Measurements from ENCODE around the gene DOCK1.

The DOCK1 gene

GRCh38 chr10:127190427-127190826 lies 285.2 kb downstream of the DOCK1 start:
- H3K79me2 ChIP-seq (ENCODE audit: control insufficient read depth, insufficient read depth, low read length, poor library complexity) = no peaks in the 10 kb centered on the region
- WGBS (ENCODE audit: extremely low coverage, insufficient coverage, insufficient read length) = no CpG with 5 or more reads among the region's 5 CpGs

GRCh38 chr10:127193125-127193524 lies 287.9 kb downstream of the DOCK1 start:
- H3K9ac ChIP-seq (ENCODE audit: low read length) = no peak overlapping the region
- no peak overlapping the region for H3K4me2 ChIP-seq (ENCODE audit: low read length)
- H3K79me2 ChIP-seq (ENCODE audit: control insufficient read depth, insufficient read depth, low read length, poor library complexity) = no peaks in the 10 kb centered on the region
- H3K9me3 ChIP-seq (ENCODE audit: insufficient read depth, low read depth, low read length) = no peaks in the 10 kb centered on the region
- DNase-seq = no peak
- H3K27ac ChIP-seq (ENCODE audit: low read depth, low read length) = no peak overlapping the region
- H3K4ac ChIP-seq (ENCODE audit: low read depth, low read length) = no peak overlapping the region
- H3K23ac ChIP-seq (ENCODE audit: low read length) = no peak overlapping the region
- H3K4me1 ChIP-seq (ENCODE audit: control insufficient read depth in 1 of 2, insufficient read depth in 2 of 2, low read length in 2 of 2) = peaks cover 15% of the 10 kb centered on the region in 2 experiments
- no peak overlapping the region for H3K4me3 ChIP-seq (ENCODE audit: low read depth, low read length)
- no peak overlapping the region for H2BK120ac ChIP-seq (ENCODE audit: insufficient read depth, low read length, poor library complexity)
- no CpG with 5 or more reads among the region's 7 CpGs for WGBS (ENCODE audit: extremely low coverage, insufficient coverage, insufficient read length)
- H3K27me3 ChIP-seq (ENCODE audit: insufficient read depth, low read length) = peaks cover 21% of the 10 kb centered on the region
- H4K8ac ChIP-seq (ENCODE audit: low read depth, low read length) = no peak overlapping the region
- H2BK5ac ChIP-seq (ENCODE audit: low read depth, low read length, poor library complexity) = no peak overlapping the region
- no peaks in the 10 kb centered on the region for H3K36me3 ChIP-seq (ENCODE audit: control insufficient read depth in 1 of 2, insufficient read depth in 2 of 2, low read length in 2 of 2)
- H3K79me1 ChIP-seq (ENCODE audit: low read length) = no peaks in the 10 kb centered on the region
- H4K12ac ChIP-seq (ENCODE audit: low read depth, low read length) = no peak overlapping the region
- no peak overlapping the region for H2BK12ac ChIP-seq (ENCODE audit: low read length)
- no peak overlapping the region for H2AK5ac ChIP-seq (ENCODE audit: low read length)
- no peak overlapping the region for H3K14ac ChIP-seq (ENCODE audit: low read length)
- H2AFZ ChIP-seq (ENCODE audit: insufficient read depth, low read length, poor library complexity) = no peak overlapping the region
- H4K91ac ChIP-seq (ENCODE audit: low read depth, low read length) = no peak overlapping the region
- H3K18ac ChIP-seq (ENCODE audit: low read length) = no peak overlapping the region

More at GRCh38 chr10:127190427-127190826, 285.2 kb downstream of the DOCK1 start:
- no peak overlapping the region for H3K4me2 ChIP-seq (ENCODE audit: low read length)
- H4K12ac ChIP-seq (ENCODE audit: low read depth, low read length) = no peak overlapping the region
- peaks cover 6% of the 10 kb centered on the region in 2 experiments for H3K4me1 ChIP-seq (ENCODE audit: control insufficient read depth in 1 of 2, insufficient read depth in 2 of 2, low read length in 2 of 2)
- DNase-seq = no peak
- H3K27me3 ChIP-seq (ENCODE audit: insufficient read depth, low read length) = peaks cover 12% of the 10 kb centered on the region
- H2BK5ac ChIP-seq (ENCODE audit: low read depth, low read length, poor library complexity) = no peak overlapping the region
- H3K4me3 ChIP-seq (ENCODE audit: low read depth, low read length) = no peak overlapping the region
- no peak overlapping the region for H2BK120ac ChIP-seq (ENCODE audit: insufficient read depth, low read length, poor library complexity)
- no peak overlapping the region for H3K9ac ChIP-seq (ENCODE audit: low read length)
- no peak overlapping the region for H3K4ac ChIP-seq (ENCODE audit: low read depth, low read length)
- no peak overlapping the region for H3K14ac ChIP-seq (ENCODE audit: low read length)
- H3K9me3 ChIP-seq (ENCODE audit: insufficient read depth, low read depth, low read length) = no peaks in the 10 kb centered on the region
- H4K91ac ChIP-seq (ENCODE audit: low read depth, low read length) = no peak overlapping the region
- H3K79me1 ChIP-seq (ENCODE audit: low read length) = no peaks in the 10 kb centered on the region
- H2BK12ac ChIP-seq (ENCODE audit: low read length) = no peak overlapping the region
- no peaks in the 10 kb centered on the region for H3K36me3 ChIP-seq (ENCODE audit: control insufficient read depth in 1 of 2, insufficient read depth in 2 of 2, low read length in 2 of 2)
- H2AK5ac ChIP-seq (ENCODE audit: low read length) = no peak overlapping the region
- H4K8ac ChIP-seq (ENCODE audit: low read depth, low read length) = no peak overlapping the region
- no peak overlapping the region for H3K27ac ChIP-seq (ENCODE audit: low read depth, low read length)
- H2AFZ ChIP-seq (ENCODE audit: insufficient read depth, low read length, poor library complexity) = no peak overlapping the region
- no peak overlapping the region for H3K18ac ChIP-seq (ENCODE audit: low read length)
- no peak overlapping the region for H3K23ac ChIP-seq (ENCODE audit: low read length)

- no peak overlapping the region for H3K14ac ChIP-seq (ENCODE audit: low read length)
- H2BK120ac ChIP-seq (ENCODE audit: insufficient read depth, low read length, poor library complexity) = no peak overlapping the region
- no peak overlapping the region for H3K9ac ChIP-seq (ENCODE audit: low read length)
- no peaks in the 10 kb centered on the region for H3K79me2 ChIP-seq (ENCODE audit: control insufficient read depth, insufficient read depth, low read length, poor library complexity)
- H3K18ac ChIP-seq (ENCODE audit: low read length) = no peak overlapping the region
- H4K8ac ChIP-seq (ENCODE audit: low read depth, low read length) = no peak overlapping the region
- no peak overlapping the region for H4K91ac ChIP-seq (ENCODE audit: low read depth, low read length)
- peaks cover 15% of the 10 kb centered on the region in 2 experiments for H3K4me1 ChIP-seq (ENCODE audit: control insufficient read depth in 1 of 2, insufficient read depth in 2 of 2, low read length in 2 of 2)
- no peaks in the 10 kb centered on the region for H3K79me1 ChIP-seq (ENCODE audit: low read length)
- no peaks in the 10 kb centered on the region for H3K9me3 ChIP-seq (ENCODE audit: insufficient read depth, low read depth, low read length)
- peaks cover 21% of the 10 kb centered on the region for H3K27me3 ChIP-seq (ENCODE audit: insufficient read depth, low read length)
- no peak overlapping the region for H3K4ac ChIP-seq (ENCODE audit: low read depth, low read length)
- DNase-seq = no peak
- no peak overlapping the region for H3K23ac ChIP-seq (ENCODE audit: low read length)
- H4K12ac ChIP-seq (ENCODE audit: low read depth, low read length) = no peak overlapping the region
- no peak overlapping the region for H2AFZ ChIP-seq (ENCODE audit: insufficient read depth, low read length, poor library complexity)
- no peak overlapping the region for H2BK12ac ChIP-seq (ENCODE audit: low read length)
- no CpG with 5 or more reads among the region's 2 CpGs for WGBS (ENCODE audit: extremely low coverage, insufficient coverage, insufficient read length)
- H3K27ac ChIP-seq (ENCODE audit: low read depth, low read length) = no peak overlapping the region
- H3K4me3 ChIP-seq (ENCODE audit: low read depth, low read length) = no peak overlapping the region
- H2BK5ac ChIP-seq (ENCODE audit: low read depth, low read length, poor library complexity) = no peak overlapping the region
- H3K36me3 ChIP-seq (ENCODE audit: control insufficient read depth in 1 of 2, insufficient read depth in 2 of 2, low read length in 2 of 2) = no peaks in the 10 kb centered on the region
- H2AK5ac ChIP-seq (ENCODE audit: low read length) = no peak overlapping the region
- no peak overlapping the region for H3K4me2 ChIP-seq (ENCODE audit: low read length)
These were observed 288.9 kb downstream of the DOCK1 start for GRCh38 chr10:127194111-127194510.

GRCh38 chr10:127194599-127194998 lies 289.4 kb downstream of the DOCK1 start:
- H3K4me2 ChIP-seq (ENCODE audit: low read length) = no peak overlapping the region
- no peaks in the 10 kb centered on the region for H3K36me3 ChIP-seq (ENCODE audit: control insufficient read depth in 1 of 2, insufficient read depth in 2 of 2, low read length in 2 of 2)
- H3K14ac ChIP-seq (ENCODE audit: low read length) = no peak overlapping the region
- peaks cover 21% of the 10 kb centered on the region for H3K27me3 ChIP-seq (ENCODE audit: insufficient read depth, low read length)
- H2BK5ac ChIP-seq (ENCODE audit: low read depth, low read length, poor library complexity) = no peak overlapping the region
- no CpG with 5 or more reads among the region's 16 CpGs for WGBS (ENCODE audit: extremely low coverage, insufficient coverage, insufficient read length)
- H3K4me3 ChIP-seq (ENCODE audit: low read depth, low read length) = no peak overlapping the region
- H4K12ac ChIP-seq (ENCODE audit: low read depth, low read length) = no peak overlapping the region
- H3K79me1 ChIP-seq (ENCODE audit: low read length) = no peaks in the 10 kb centered on the region
- no peak overlapping the region for H2BK12ac ChIP-seq (ENCODE audit: low read length)
- H3K27ac ChIP-seq (ENCODE audit: low read depth, low read length) = no peak overlapping the region
- H2BK120ac ChIP-seq (ENCODE audit: insufficient read depth, low read length, poor library complexity) = no peak overlapping the region
- no peaks in the 10 kb centered on the region for H3K9me3 ChIP-seq (ENCODE audit: insufficient read depth, low read depth, low read length)
- H3K4me1 ChIP-seq (ENCODE audit: control insufficient read depth in 1 of 2, insufficient read depth in 2 of 2, low read length in 2 of 2) = peaks cover 15% of the 10 kb centered on the region in 2 experiments
- H2AK5ac ChIP-seq (ENCODE audit: low read length) = no peak overlapping the region
- DNase-seq = no peak
- H3K23ac ChIP-seq (ENCODE audit: low read length) = no peak overlapping the region
- no peak overlapping the region for H3K4ac ChIP-seq (ENCODE audit: low read depth, low read length)
- H3K18ac ChIP-seq (ENCODE audit: low read length) = no peak overlapping the region
- H4K8ac ChIP-seq (ENCODE audit: low read depth, low read length) = no peak overlapping the region
- H2AFZ ChIP-seq (ENCODE audit: insufficient read depth, low read length, poor library complexity) = no peak overlapping the region
- H3K79me2 ChIP-seq (ENCODE audit: control insufficient read depth, insufficient read depth, low read length, poor library complexity) = no peaks in the 10 kb centered on the region
- no peak overlapping the region for H3K9ac ChIP-seq (ENCODE audit: low read length)
- H4K91ac ChIP-seq (ENCODE audit: low read depth, low read length) = no peak overlapping the region

Data from trophoblast cell (in vitro differentiated cells and primary cell).